Brain microvascular endothelial cell (primary cell): ENCODE data around the gene PARVG.

Experiments
- DNase-seq: peaks from one replicate; pipeline ENCODE4 v3.0.0-alpha.2; 2020
- H3K27ac ChIP-seq: fragments of 250-450 bp; sonication (Bioruptor Pico); 2 replicates; pipeline ENCODE4 v1.5.1; 2020; ENCODE audit warnings: mild to moderate bottlenecking, moderate library complexity
- H3K27me3 ChIP-seq: fragments of 250-450 bp; sonication (Bioruptor Pico); replicated peaks from 2 replicates; pipeline ENCODE4 v1.5.1; 2020; ENCODE audit warnings: mild to moderate bottlenecking
- H3K36me3 ChIP-seq: fragments of 250-450 bp; sonication (Bioruptor Pico); replicated peaks from 2 replicates; pipeline ENCODE4 v1.5.1; 2020; ENCODE audit warnings: mild to moderate bottlenecking
- H3K4me3 ChIP-seq: 2 replicates; pipeline ENCODE4 v1.5.1; 2011; ENCODE audit warnings: low read depth, mild to moderate bottlenecking, control low read depth, low read length, moderate library complexity
- in situ Hi-C: cut with HindIII; loops from 2 replicates; pipeline ENCODE4 v1.10.0; 2017; ENCODE audit warnings: low sequenced_read_pairs, low pct_ligation_motif_present
- TF ChIP-seq, protein P1 (sequence below): IDR thresholded peaks from 2 replicates; pipeline ENCODE4 v1.5.1; 2011; ENCODE audit warnings: low read depth, mild to moderate bottlenecking, moderate library complexity, low read length, control low read depth, inconsistent platforms; ENCODE audit errors: missing control alignments

PARVG gene

DNA sequence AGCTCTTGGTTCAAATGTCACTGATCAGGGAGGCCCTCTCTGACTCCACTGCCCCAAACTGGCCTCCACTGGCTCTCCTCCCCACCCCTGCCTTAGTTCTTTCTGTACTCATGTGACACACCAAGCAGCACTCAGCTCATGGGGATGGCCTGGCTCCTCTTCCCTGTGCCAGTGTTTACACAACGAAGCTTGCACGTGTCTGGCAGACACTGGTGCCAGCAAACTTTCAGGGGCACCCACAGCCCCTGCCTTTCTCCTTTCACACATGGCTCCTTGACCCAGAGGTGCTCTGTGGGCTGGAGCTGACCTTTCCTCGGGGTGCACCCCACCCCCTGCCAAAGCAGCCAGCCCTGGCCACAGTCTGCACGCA lies 37.6 kb upstream of the PARVG start:
- H3K27ac ChIP-seq: no peak overlapping the region
- H3K36me3 ChIP-seq: peaks cover 3% of the 10 kb centered on the region
- H3K4me3 ChIP-seq: no peak overlapping the region
- TF ChIP-seq, protein P1, sequence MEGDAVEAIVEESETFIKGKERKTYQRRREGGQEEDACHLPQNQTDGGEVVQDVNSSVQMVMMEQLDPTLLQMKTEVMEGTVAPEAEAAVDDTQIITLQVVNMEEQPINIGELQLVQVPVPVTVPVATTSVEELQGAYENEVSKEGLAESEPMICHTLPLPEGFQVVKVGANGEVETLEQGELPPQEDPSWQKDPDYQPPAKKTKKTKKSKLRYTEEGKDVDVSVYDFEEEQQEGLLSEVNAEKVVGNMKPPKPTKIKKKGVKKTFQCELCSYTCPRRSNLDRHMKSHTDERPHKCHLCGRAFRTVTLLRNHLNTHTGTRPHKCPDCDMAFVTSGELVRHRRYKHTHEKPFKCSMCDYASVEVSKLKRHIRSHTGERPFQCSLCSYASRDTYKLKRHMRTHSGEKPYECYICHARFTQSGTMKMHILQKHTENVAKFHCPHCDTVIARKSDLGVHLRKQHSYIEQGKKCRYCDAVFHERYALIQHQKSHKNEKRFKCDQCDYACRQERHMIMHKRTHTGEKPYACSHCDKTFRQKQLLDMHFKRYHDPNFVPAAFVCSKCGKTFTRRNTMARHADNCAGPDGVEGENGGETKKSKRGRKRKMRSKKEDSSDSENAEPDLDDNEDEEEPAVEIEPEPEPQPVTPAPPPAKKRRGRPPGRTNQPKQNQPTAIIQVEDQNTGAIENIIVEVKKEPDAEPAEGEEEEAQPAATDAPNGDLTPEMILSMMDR: no peak
- in situ Hi-C loops: no loop called here
- no peaks in the 10 kb centered on the region for H3K27me3 ChIP-seq
- no peak for DNase-seq

DNA sequence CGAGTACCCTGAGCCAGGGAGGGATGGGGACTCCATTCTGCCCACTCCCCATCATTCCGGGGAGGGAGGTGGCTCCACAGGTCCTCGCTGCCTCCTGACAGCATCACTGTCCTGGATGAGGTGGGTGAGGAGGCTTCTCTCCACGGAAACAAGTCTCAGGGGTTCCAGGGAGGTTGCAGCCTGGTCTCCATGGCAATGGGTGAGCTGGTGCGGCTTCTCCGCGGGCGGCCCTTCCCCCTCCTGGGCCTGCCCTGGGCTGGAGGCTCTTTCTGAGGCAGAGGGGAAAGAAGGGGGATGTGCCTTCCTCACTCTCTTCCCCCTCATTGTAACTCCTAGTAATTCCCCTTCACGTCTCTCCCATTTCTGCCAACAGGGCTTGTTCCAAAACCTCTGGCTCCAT lies 37.1 kb upstream of the PARVG start:
- TF ChIP-seq, protein P1: no peak
- no peak overlapping the region for H3K27ac ChIP-seq
- DNase-seq: no peak
- no peaks in the 10 kb centered on the region for H3K27me3 ChIP-seq
- no peaks in the 10 kb centered on the region for H3K36me3 ChIP-seq
- in situ Hi-C loops: no loop called here
- no peak overlapping the region for H3K4me3 ChIP-seq

DNA sequence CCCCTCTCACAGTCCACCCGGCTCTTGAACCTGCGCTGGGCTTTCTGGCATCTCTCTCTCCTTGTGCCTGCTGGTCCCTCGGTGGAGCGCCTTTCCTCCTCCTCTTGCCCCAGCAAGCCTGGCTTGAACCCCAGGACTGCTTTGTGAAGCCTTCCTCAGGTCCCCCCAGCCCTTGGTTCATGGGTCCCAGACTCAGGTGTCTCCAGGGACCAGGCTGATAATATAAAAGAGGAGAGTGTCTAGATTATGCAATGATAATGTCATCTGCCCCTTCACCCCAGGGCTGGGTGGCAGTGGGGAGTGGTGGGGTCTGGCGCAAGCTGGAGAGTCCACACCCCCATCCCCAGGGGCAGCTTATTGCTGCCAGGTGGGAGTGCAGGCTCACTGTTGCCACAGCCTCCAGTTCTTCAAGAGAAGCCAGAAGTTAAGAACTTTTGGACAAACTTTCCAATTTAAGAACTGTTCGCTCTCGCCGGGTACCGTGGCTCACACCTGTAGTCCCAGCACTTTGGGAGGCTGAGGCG lies 36.6 kb upstream of the PARVG start:
- in situ Hi-C loops: no loop called here
- no peaks in the 10 kb centered on the region for H3K36me3 ChIP-seq
- TF ChIP-seq, protein P1: no peak

DNA sequence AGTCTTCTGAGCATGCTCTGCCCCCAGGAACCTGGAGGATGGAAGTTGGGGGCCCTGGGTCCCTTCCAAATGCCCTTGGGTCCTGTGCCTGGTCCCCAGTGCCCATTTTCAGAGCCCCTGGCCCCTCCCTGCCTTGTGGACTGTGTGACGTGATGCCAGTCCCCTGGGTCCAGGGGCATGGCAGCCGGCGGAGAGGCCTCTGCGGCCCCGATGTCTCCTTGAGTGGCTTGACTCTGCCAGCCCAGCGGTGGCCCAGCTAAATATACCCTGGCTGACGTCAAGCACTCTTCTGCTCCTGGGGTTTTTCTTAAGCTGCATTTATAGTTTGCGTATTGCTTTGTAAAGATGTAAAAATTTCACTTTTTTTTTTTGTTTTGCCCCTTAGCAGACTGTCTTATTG lies 35.2 kb upstream of the PARVG start:
- no peak overlapping the region for H3K4me3 ChIP-seq
- in situ Hi-C loops: no loop called here
- H3K36me3 ChIP-seq: no peaks in the 10 kb centered on the region
- TF ChIP-seq, protein P1: no peak
- H3K27ac ChIP-seq: no peak overlapping the region
- no peak for DNase-seq
- no peaks in the 10 kb centered on the region for H3K27me3 ChIP-seq

More for the DNA sequence above, 36.6 kb upstream of the PARVG start:
- Histone ChIP-seq H3K27ac (no peak overlapping the region), H3K27me3 (no peaks in the 10 kb centered on the region), H3K4me3 (no peak overlapping the region)
- DNase-seq: no peak

DNA sequence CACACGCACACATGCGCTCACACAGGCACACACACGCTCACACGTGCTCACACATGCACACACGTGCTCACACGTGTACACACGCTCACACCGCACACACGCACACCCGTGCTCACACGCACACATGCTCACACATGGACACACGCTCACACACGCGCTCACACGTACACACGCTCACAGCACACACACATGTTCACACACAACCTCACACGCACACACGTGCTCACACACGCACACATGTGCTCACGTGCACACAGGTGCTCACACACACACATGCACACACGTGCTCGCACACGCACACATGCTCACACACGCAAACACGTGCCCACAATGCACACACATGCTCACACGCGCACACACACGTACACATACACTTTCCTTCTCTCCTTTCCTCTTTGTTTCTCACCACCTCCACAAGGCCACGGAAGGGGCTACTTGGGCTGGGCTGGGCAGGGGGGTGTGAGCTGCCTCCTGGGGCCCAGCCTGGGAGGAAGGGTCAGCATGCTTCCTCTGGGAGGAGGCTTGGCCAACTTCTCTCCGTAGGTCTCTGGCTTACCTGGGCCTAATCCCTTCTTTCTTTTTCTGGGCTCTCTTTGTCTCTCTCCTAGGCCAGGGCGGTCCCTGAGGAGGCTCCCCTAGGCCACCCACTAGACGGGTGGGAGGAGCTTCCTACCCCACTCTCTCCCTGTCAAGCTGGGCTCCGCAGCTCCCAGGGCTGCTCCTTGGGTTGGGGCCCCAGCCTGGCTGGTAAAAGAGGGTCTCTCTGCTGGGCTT lies 34.5 kb upstream of the PARVG start:
- Histone ChIP-seq H3K4me3 (no peak overlapping the region), H3K27ac (no peak overlapping the region), H3K36me3 (no peaks in the 10 kb centered on the region), H3K27me3 (no peaks in the 10 kb centered on the region)
- DNase-seq: no peak
- in situ Hi-C loops: no loop called here
- TF ChIP-seq, protein P1: no peak
